ENCODE results near the gene CD8B.
"Not testable (repeated sequence)": the region's sequence is repeated elsewhere in the genome, so short reads cannot be mapped to it uniquely, and the experiment has no call there.

The CD8B gene

GRCh38 chr2:86861628-86862379, at the start of gene CD8B:
Gene CD8B, minus strand, starts transcription at chr2:86861886. Its CDS starts 21 bp downstream, at chr2:86861865.
- DNase-seq (ENCODE audit: low read depth in 2 of 2, low spot score in 1 of 2), result not testable (repeated sequence)

- not testable (repeated sequence) for DNase-seq (ENCODE audit: low read depth in 2 of 2, low spot score in 1 of 2)
Observed at GRCh38 chr2:86905868-86906267, 44.2 kb upstream of the CD8B start.

GRCh38 chr2:86900687-86901086, 39.0 kb upstream of the CD8B start:
- DNase-seq (ENCODE audit: low read depth in 2 of 2, low spot score in 1 of 2), result not testable (repeated sequence)

GRCh38 chr2:86886026-86886425, 24.3 kb upstream of the CD8B start:
- not testable (repeated sequence) for DNase-seq (ENCODE audit: low read depth in 2 of 2, low spot score in 1 of 2)

GRCh38 chr2:86882865-86883264, 21.2 kb upstream of the CD8B start:
- not testable (repeated sequence) for DNase-seq (ENCODE audit: low read depth in 2 of 2, low spot score in 1 of 2)

- not testable (repeated sequence) for DNase-seq (ENCODE audit: low read depth in 2 of 2, low spot score in 1 of 2)
Observed at GRCh38 chr2:86882118-86882665, 20.5 kb upstream of the CD8B start.

- not testable (repeated sequence) for DNase-seq (ENCODE audit: low read depth in 2 of 2, low spot score in 1 of 2)
Observed at GRCh38 chr2:86878986-86879385, 17.3 kb upstream of the CD8B start.

- DNase-seq (ENCODE audit: low read depth in 2 of 2, low spot score in 1 of 2), result not testable (repeated sequence)
Observed at GRCh38 chr2:86870941-86871340, 9.3 kb upstream of the CD8B start.

GRCh38 chr2:86868895-86869468, 7.3 kb upstream of the CD8B start:
- not testable (repeated sequence) for DNase-seq (ENCODE audit: low read depth in 2 of 2, low spot score in 1 of 2)

GRCh38 chr2:86862380-86862703, 656 bp upstream of the CD8B start:
- not testable (repeated sequence) for DNase-seq (ENCODE audit: low read depth in 2 of 2, low spot score in 1 of 2)

GRCh38 chr2:86861175-86861574, 511 bp downstream of the CD8B start:
- DNase-seq (ENCODE audit: low read depth in 2 of 2, low spot score in 1 of 2), result not testable (repeated sequence)

GRCh38 chr2:86860573-86860972, 1.1 kb downstream of the CD8B start:
- DNase-seq (ENCODE audit: low read depth in 2 of 2, low spot score in 1 of 2), result not testable (repeated sequence)

- DNase-seq (ENCODE audit: low read depth in 2 of 2, low spot score in 1 of 2), result not testable (repeated sequence)
Observed at GRCh38 chr2:86857688-86858087, 4.0 kb downstream of the CD8B start.

GRCh38 chr2:86856498-86856897, 5.2 kb downstream of the CD8B start:
- not testable (repeated sequence) for DNase-seq (ENCODE audit: low read depth in 2 of 2, low spot score in 1 of 2)

- not testable (repeated sequence) for DNase-seq (ENCODE audit: low read depth in 2 of 2, low spot score in 1 of 2)
Observed at GRCh38 chr2:86855981-86856380, 5.7 kb downstream of the CD8B start.

- not testable (repeated sequence) for DNase-seq (ENCODE audit: low read depth in 2 of 2, low spot score in 1 of 2)
Observed at GRCh38 chr2:86851581-86851980, 10.1 kb downstream of the CD8B start.

- not testable (repeated sequence) for DNase-seq (ENCODE audit: low read depth in 2 of 2, low spot score in 1 of 2)
Observed at GRCh38 chr2:86842607-86843234, 19.0 kb downstream of the CD8B start.

GRCh38 chr2:86841330-86841729, 20.4 kb downstream of the CD8B start:
- DNase-seq (ENCODE audit: low read depth in 2 of 2, low spot score in 1 of 2), result not testable (repeated sequence)

- not testable (repeated sequence) for DNase-seq (ENCODE audit: low read depth in 2 of 2, low spot score in 1 of 2)
Observed at GRCh38 chr2:86839871-86840548, 21.7 kb downstream of the CD8B start.

- not testable (repeated sequence) for DNase-seq (ENCODE audit: low read depth in 2 of 2, low spot score in 1 of 2)
Observed at GRCh38 chr2:86839455-86839854, 22.2 kb downstream of the CD8B start.

- DNase-seq (ENCODE audit: low read depth in 2 of 2, low spot score in 1 of 2), result not testable (repeated sequence)
Observed at GRCh38 chr2:86837714-86838113, 24.0 kb downstream of the CD8B start.
